ENCODE results near the gene SFSWAP. TPM values are rescaled to one million over a fixed set of nuclear protein-coding genes. Genes with fewer than 3 reads are reported as not detected.

The SFSWAP gene
- total RNA-seq, 4 donors from 2014 or later, result 47.3 to 169 (median 75.6) TPM

GRCh38 chr12:131789638-131790037 lies 78.7 kb downstream of the SFSWAP start:
- H3K36me3 ChIP-seq, result peaks cover 0 to 73% (median 0%) of the 10 kb centered on the region in 3 donors
- no peaks in the 10 kb centered on the region for H3K9me3 ChIP-seq
- no peak overlapping the region for H3K4me3 ChIP-seq
- H3K27me3 ChIP-seq, result no peaks in the 10 kb centered on the region
- no peak overlapping the region for H3K27ac ChIP-seq
- DNase-seq, result no peak
- H3K4me1 ChIP-seq, result no peaks in the 10 kb centered on the region
- TF ChIP-seq POLR2A (IDR thresholded peaks at IDR 0.05), result no peak
- TF ChIP-seq CTCF (IDR thresholded peaks at IDR 0.05), result no peak

DNA sequence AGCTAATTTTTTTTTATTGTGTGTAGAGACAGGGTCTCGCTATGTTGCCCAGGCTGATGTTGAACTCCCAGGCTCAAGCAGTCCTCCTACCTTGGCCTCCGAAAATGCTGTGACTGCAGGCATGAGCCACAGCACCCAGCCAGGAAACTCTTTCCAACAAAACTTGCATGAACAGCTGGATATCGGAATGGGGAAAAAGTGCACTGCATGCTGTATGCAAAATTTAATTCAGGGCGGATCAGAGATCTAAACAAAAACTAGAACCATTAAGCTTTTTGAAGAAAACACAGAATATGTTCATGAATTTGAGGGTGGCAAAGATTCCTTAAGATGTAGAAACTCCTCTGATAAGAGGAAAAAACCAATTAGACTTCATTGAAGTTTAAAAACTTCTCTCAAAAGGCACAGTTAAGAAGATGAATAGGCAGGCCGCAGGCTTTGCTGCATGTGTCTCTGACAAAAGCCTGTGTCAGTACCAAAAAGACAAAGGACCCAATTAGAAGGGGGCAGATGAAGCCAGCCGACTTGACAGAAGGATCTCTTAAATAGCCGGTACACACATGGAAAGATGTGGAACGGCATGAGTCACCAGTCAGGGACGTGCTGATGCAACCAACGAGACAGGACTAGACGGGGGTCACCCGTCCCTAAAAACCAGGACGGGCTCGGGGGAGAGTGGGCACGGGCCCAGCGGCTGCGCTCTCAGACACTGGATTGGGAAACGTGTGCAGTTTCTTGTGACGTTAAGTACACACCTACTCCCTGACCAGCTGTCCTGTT lies 82.5 kb downstream of the SFSWAP start:
- TF ChIP-seq POLR2A (IDR thresholded peaks at IDR 0.05) (no peak), CTCF (IDR thresholded peaks at IDR 0.05) (no peak)
- H3K36me3 ChIP-seq, result peaks cover 0 to 64% (median 0%) of the 10 kb centered on the region in 3 donors
- peak in 1 of 3 donors; percentile 10 for DNase-seq

DNA sequence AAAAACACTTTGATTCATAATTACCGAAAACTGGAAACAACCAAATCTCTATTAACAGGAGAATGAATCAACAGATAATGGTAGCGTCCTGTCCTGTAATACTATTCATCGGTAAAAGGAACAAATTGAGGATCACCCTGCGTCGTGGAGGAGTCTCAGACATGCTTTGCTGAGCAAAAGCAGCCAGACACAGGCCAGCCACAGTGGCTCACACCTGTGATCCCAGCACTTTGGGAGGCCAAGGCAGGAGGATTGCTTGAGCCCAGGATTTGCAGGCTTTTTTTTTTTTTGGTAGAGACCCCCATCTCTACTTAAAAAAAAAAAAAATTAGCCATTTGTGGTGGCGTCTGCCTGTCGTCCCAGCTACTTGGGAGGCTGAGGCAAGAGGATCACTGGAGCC lies 83.2 kb downstream of the SFSWAP start:
- Histone ChIP-seq H3K27me3 (no peaks in the 10 kb centered on the region), H3K4me3 (no peak overlapping the region), H3K4me1 (no peaks in the 10 kb centered on the region), H3K36me3 (peaks cover 0 to 65% (median 0%) of the 10 kb centered on the region in 3 donors), H3K27ac (no peak overlapping the region), H3K9me3 (no peaks in the 10 kb centered on the region)
- TF ChIP-seq POLR2A (IDR thresholded peaks at IDR 0.05) (no peak), CTCF (IDR thresholded peaks at IDR 0.05) (no peak)
- DNase-seq, result peak in 1 of 3 donors; percentile 3

More for the DNA sequence above, 82.5 kb downstream of the SFSWAP start:
- Histone ChIP-seq H3K9me3 (no peaks in the 10 kb centered on the region), H3K27me3 (no peaks in the 10 kb centered on the region), H3K4me3 (no peak overlapping the region), H3K27ac (no peak overlapping the region), H3K4me1 (no peaks in the 10 kb centered on the region)

GRCh38 chr12:131794573-131794972 lies 83.7 kb downstream of the SFSWAP start:
- TF ChIP-seq CTCF (IDR thresholded peaks at IDR 0.05) (no peak), POLR2A (IDR thresholded peaks at IDR 0.05) (no peak)
- Histone ChIP-seq H3K27ac (no peak overlapping the region), H3K4me3 (no peak overlapping the region), H3K36me3 (peaks cover 0 to 65% (median 0%) of the 10 kb centered on the region in 3 donors), H3K9me3 (no peaks in the 10 kb centered on the region), H3K27me3 (no peaks in the 10 kb centered on the region), H3K4me1 (no peaks in the 10 kb centered on the region)
- no peak for DNase-seq

- TF ChIP-seq POLR2A (IDR thresholded peaks at IDR 0.05), result no peak
- TF ChIP-seq CTCF (IDR thresholded peaks at IDR 0.05), result no peak
- Histone ChIP-seq H3K27ac (no peak overlapping the region), H3K36me3 (peaks cover 0 to 65% (median 0%) of the 10 kb centered on the region in 3 donors)
These were observed 84.2 kb downstream of the SFSWAP start for GRCh38 chr12:131795064-131795463.

More at GRCh38 chr12:131795064-131795463, 84.2 kb downstream of the SFSWAP start:
- no peaks in the 10 kb centered on the region for H3K9me3 ChIP-seq
- H3K27me3 ChIP-seq, result no peaks in the 10 kb centered on the region
- no peak for DNase-seq
- no peaks in the 10 kb centered on the region for H3K4me1 ChIP-seq
- H3K4me3 ChIP-seq, result no peak overlapping the region
